SH-SY5Y (cell line): ENCODE results near the gene GPR18.

Experiments used
- GATA2 ChIP-seq: IDR thresholded peaks from 2 replicates; pipeline ENCODE4 v1.6.1; 2011; ENCODE audit warnings: mild to moderate bottlenecking, low read depth, low read length
- GATA3 ChIP-seq: IDR thresholded peaks from 2 replicates; pipeline ENCODE4 v1.6.1; 2011; ENCODE audit warnings: low read depth, mild to moderate bottlenecking, low read length, moderate library complexity

- TF ChIP-seq GATA2 (no peak), GATA3 (no peak)
Measured at GRCh38 chr13:99230991-99231390, 27.2 kb downstream of the GPR18 start.
